Pulmonary artery endothelial cell (primary cell): Measurements from ENCODE around the gene GPS1. TPM values are rescaled to one million over a fixed set of nuclear protein-coding genes. Genes with fewer than 3 reads are reported as not detected.

Experiments
- DNase-seq: peaks from one replicate; pipeline ENCODE4 v3.0.0-alpha.2; 2011; ENCODE audit warnings: low read depth, low spot score
- total RNA-seq: library from RNA; depleted of rRNA; stranded (reverse); fragments of >200 nt; gene quantifications from 2 replicates; pipeline ENCODE4 v1.2.3, GENCODE V29; 2014

The GPS1 gene
- total RNA-seq, 1 donor from 2014 or later, result 110 TPM

GRCh38 chr17:82056729-82057621, 5.3 kb downstream of the GPS1 start:
- no peak for DNase-seq

- no peak for DNase-seq
These were observed 6.6 kb downstream of the GPS1 start for GRCh38 chr17:82058230-82058854.

- no peak for DNase-seq
These were observed 7.2 kb downstream of the GPS1 start for GRCh38 chr17:82058855-82059249.

GRCh38 chr17:82059272-82060000, 7.7 kb downstream of the GPS1 start:
- no peak for DNase-seq

GRCh38 chr17:82060001-82060380, 8.3 kb downstream of the GPS1 start:
- no peak for DNase-seq

- DNase-seq, result no peak
These were observed 8.9 kb downstream of the GPS1 start for GRCh38 chr17:82060614-82061013.

GRCh38 chr17:82061047-82061925, 9.6 kb downstream of the GPS1 start:
- DNase-seq, result no peak

- DNase-seq, result no peak
These were observed 10.6 kb downstream of the GPS1 start for GRCh38 chr17:82062076-82062983.

- DNase-seq, result no peak
These were observed 11.3 kb downstream of the GPS1 start for GRCh38 chr17:82062984-82063368.

GRCh38 chr17:82063424-82064415, 12.0 kb downstream of the GPS1 start:
- DNase-seq, result no peak

- DNase-seq, result no peak
These were observed 12.9 kb downstream of the GPS1 start for GRCh38 chr17:82064433-82065192.

- no peak for DNase-seq
These were observed 13.5 kb downstream of the GPS1 start for GRCh38 chr17:82065193-82065637.

- no peak for DNase-seq
These were observed 14.1 kb downstream of the GPS1 start, which contains the start of gene DUS1L for GRCh38 chr17:82065638-82066303. Gene DUS1L, minus strand, starts transcription at chr17:82065804. Its CDS starts 745 bp downstream, at chr17:82065059.

GRCh38 chr17:82070611-82071010, 18.9 kb downstream of the GPS1 start:
- no peak for DNase-seq

- DNase-seq, result no peak
These were observed 21.1 kb downstream of the GPS1 start for GRCh38 chr17:82072827-82073226.

GRCh38 chr17:82073446-82073845, 21.7 kb downstream of the GPS1 start:
- DNase-seq, result no peak

GRCh38 chr17:82076018-82076784, 24.5 kb downstream of the GPS1 start:
- no peak for DNase-seq
